KMS-11 (cell line): ENCODE measurements around the gene BBIP1.

Experiments
- H2AFZ ChIP-seq: fragments of 200-600 bp; sonication (generic); 2 replicates; pipeline ENCODE4 v1.6.1; 2016; ENCODE audit warnings: antibody characterized with exemption, mixed run types, low read depth
- H3K27ac ChIP-seq: fragments of 200-600 bp; sonication (generic); 2 replicates; pipeline ENCODE4 v1.6.1; 2016; ENCODE audit warnings: mild to moderate bottlenecking, mixed run types
- H3K27me3 ChIP-seq: fragments of 200-600 bp; sonication (generic); 2 replicates; pipeline ENCODE4 v1.6.1; 2017; ENCODE audit warnings: mild to moderate bottlenecking, low read depth, mixed run types, moderate library complexity; ENCODE audit not compliant: insufficient read depth
- H3K36me3 ChIP-seq: fragments of 200-600 bp; sonication (generic); 2 replicates; pipeline ENCODE4 v1.6.1; 2017; ENCODE audit warnings: mild to moderate bottlenecking, mixed run types; ENCODE audit not compliant: insufficient read depth
- H3K4me1 ChIP-seq: fragments of 200-600 bp; sonication (generic); 2 replicates; pipeline ENCODE4 v1.6.1; 2016; ENCODE audit warnings: mild to moderate bottlenecking, low read depth, mixed run types; ENCODE audit not compliant: poor library complexity, severe bottlenecking
- H3K4me2 ChIP-seq: fragments of 200-600 bp; sonication (generic); 2 replicates; pipeline ENCODE4 v1.7.0; 2016; ENCODE audit warnings: mild to moderate bottlenecking, mixed run types
- H3K4me3 ChIP-seq: fragments of 200-600 bp; sonication (generic); IDR thresholded peaks from 2 replicates; pipeline ENCODE4 v1.6.1; 2017; ENCODE audit warnings: low read depth, low read length, mixed read lengths; ENCODE audit not compliant: insufficient read depth
- H3K79me2 ChIP-seq: fragments of 200-600 bp; sonication (generic); 2 replicates; pipeline ENCODE4 v1.6.1; 2016; ENCODE audit warnings: low read depth, mixed run types; ENCODE audit not compliant: insufficient read depth
- H3K9ac ChIP-seq: fragments of 200-600 bp; sonication (generic); 2 replicates; pipeline ENCODE4 v1.6.1; 2016; ENCODE audit warnings: mild to moderate bottlenecking, mixed run types
- H4K20me1 ChIP-seq: fragments of 200-600 bp; sonication (generic); 2 replicates; pipeline ENCODE4 v1.6.1; 2016; ENCODE audit warnings: mild to moderate bottlenecking, mixed run types; ENCODE audit not compliant: insufficient read depth
- CTCF ChIP-seq: fragments of 200-600 bp; sonication (generic); conservative IDR thresholded peaks from 2 replicates; pipeline ENCODE4 v1.6.1; 2017; ENCODE audit warnings: low read depth, mild to moderate bottlenecking, antibody characterized with exemption, low read length, moderate library complexity, mixed read lengths

Gene BBIP1

DNA sequence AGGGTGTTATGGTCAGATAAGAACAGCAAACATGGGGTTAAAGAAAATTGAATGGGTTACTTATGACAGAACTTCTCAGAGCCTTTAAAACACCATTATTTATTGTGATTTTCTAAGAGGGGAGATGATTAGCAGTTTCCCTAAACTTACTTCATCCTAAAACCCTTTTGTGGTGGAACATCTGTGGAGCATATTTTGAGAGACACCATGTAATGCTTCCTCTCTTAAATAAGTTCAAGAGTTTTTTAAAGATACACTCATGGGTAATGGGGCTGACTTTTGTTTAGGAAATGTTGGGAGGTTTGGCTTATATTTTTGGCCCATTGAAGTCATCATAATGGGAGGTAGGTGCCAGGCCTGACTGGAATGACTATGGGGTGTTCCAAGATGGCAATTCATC, 55.6 kb downstream of the BBIP1 start:
- Histone ChIP-seq H4K20me1 (no peaks in the 10 kb centered on the region), H3K4me2 (no peak overlapping the region), H3K79me2 (no peaks in the 10 kb centered on the region), H3K4me3 (no peak overlapping the region), H3K4me1 (peaks cover 40% of the 10 kb centered on the region), H3K9ac (no peak overlapping the region), H3K27me3 (no peaks in the 10 kb centered on the region), H3K36me3 (no peaks in the 10 kb centered on the region), H2AFZ (no peak overlapping the region), H3K27ac (no peak overlapping the region)
- no peak for TF ChIP-seq CTCF

DNA sequence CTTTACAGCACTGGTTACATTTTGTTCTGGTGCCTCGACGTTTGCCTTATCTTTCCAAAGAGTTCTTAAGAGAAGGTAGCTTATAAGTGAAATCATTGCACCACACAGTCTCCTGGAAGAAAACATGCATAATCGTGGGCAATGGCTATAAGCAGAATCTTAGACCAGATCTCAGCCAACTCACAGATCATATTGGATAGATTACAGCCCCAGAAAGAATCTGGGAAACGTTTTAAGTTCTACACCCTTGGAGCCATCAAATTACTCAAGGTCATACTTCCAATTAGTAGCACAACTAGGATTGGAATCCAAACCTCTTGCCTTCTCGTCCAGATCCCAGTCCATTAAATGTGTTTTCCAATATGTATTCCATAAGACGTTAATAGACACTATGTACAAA, 56.0 kb downstream of the BBIP1 start:
- H3K79me2 ChIP-seq = no peaks in the 10 kb centered on the region
- no peak overlapping the region for H3K27ac ChIP-seq
- H3K9ac ChIP-seq = no peak overlapping the region
- peaks cover 44% of the 10 kb centered on the region for H3K4me1 ChIP-seq
- H2AFZ ChIP-seq = no peak overlapping the region
- H3K27me3 ChIP-seq = no peaks in the 10 kb centered on the region
- H3K4me3 ChIP-seq = no peak overlapping the region
- H3K36me3 ChIP-seq = no peaks in the 10 kb centered on the region
- H4K20me1 ChIP-seq = no peaks in the 10 kb centered on the region
- no peak overlapping the region for H3K4me2 ChIP-seq
- no peak for TF ChIP-seq CTCF

DNA sequence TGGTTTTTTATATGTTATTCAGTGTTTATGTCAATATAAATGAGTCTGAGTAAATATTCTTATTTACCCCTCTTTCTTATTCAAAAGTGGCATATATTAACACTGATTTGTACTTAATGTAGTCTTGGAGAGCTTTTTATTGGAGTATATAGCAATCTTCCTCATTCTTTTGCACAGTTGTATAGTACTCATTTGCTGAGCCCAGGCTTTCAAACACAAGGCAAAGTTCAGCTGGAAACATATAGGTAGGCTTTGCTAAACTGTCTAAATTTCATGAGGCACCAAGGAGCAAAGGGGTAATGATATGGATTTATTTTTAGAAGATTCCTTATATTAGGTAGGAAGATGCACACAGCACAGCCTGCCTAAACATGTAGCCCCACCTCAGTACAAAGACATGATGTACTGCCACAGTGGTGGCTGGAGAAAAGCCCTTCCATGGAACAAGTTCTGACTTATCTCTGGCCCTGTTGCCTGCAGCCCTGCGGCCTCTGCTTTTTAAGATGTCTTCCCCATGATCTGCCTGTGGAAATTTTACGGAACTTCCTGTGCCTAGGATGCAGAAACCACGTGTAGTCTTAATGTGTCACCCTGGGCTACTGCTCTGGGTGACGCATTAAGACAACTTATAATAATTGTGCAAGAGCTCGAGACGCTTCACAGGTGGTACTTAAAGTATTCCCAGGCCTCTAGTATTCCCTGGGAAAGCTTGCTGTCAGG, 56.9 kb downstream of the BBIP1 start:
- Histone ChIP-seq H3K9ac (no peak overlapping the region), H4K20me1 (no peaks in the 10 kb centered on the region), H3K36me3 (no peaks in the 10 kb centered on the region), H2AFZ (no peak overlapping the region), H3K27me3 (no peaks in the 10 kb centered on the region), H3K79me2 (no peaks in the 10 kb centered on the region), H3K27ac (no peak overlapping the region), H3K4me1 (peaks cover 53% of the 10 kb centered on the region), H3K4me3 (no peak overlapping the region), H3K4me2 (no peak overlapping the region)
- TF ChIP-seq CTCF = no peak

DNA sequence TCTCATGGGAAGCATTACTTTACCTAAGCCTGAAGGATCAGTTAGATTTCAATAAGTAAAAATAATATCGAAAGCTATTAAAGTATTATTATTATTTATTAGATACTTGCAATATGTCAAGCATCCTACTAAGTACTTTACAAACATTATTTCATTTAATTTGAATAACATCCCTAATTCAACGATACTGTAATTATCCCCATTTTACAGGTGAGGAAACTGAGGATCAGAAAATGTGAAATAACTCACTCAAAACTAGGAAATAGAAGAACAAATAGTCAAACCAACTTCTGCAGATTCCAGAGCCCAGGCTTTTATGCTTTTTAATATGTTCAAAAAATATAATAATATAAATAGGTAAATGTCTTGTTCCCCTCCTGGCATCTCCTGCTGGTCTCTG, 57.5 kb downstream of the BBIP1 start:
- peaks cover 54% of the 10 kb centered on the region for H3K4me1 ChIP-seq
- no peaks in the 10 kb centered on the region for H3K27me3 ChIP-seq
- no peaks in the 10 kb centered on the region for H3K36me3 ChIP-seq
- no peak overlapping the region for H3K4me3 ChIP-seq
- no peak overlapping the region for H3K9ac ChIP-seq
- no peak for TF ChIP-seq CTCF
- no peaks in the 10 kb centered on the region for H4K20me1 ChIP-seq
- no peaks in the 10 kb centered on the region for H3K79me2 ChIP-seq
- H2AFZ ChIP-seq = no peak overlapping the region
- H3K4me2 ChIP-seq = 0 out of 2 replicates have a peak overlapping the region, but pooled peaks have one; percentile 29
- H3K27ac ChIP-seq = no peak overlapping the region
